NCI-H345 (cell line): ENCODE measurements around the gene ADO.

Experiments
- DNase-seq: peaks from one replicate; lab custom pipeline; 2025; lab: John Stamatoyannopoulos, UW

The ADO gene

GRCh38 chr10:62817766-62818425 lies 13.4 kb downstream of the ADO start:
- DNase-seq = peak; percentile 53

DNA sequence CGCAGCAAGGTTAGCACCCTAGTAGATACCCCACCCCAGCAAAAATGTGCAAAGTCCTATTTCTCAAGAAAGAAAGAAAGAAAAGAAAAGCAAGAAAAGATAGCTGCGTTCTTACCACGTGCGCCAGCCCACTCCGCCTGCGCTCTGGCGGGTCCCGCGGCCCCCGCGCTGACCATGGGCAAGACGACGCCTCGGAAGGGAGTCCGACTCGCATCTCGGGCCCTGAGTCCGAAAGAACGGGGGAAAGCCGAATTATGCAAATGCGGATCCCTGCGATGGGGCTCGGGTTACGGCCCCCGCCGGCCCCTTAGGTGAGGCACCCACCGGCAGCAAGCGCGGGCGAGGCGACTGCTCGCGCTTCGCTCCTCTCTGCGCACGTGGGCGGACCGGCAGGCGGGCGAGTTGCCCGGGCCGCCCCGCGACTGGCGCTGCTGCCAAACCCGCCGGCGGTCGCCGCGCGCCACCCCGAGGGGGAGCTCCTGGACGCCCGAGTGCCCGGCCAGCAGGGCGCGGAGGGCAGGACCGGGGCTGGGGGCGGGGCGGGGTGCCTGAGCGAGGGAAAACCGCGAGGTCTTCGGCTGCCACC lies 14.0 kb downstream of the ADO start:
- peak; percentile 38 for DNase-seq

- peak; percentile 74 for DNase-seq
Measured at GRCh38 chr10:62819141-62819920, 14.8 kb downstream of the ADO start.

- no peak for DNase-seq
Measured at GRCh38 chr10:62820586-62820985, 16.1 kb downstream of the ADO start.

- DNase-seq = no peak
Measured at GRCh38 chr10:62826273-62826672, 21.8 kb downstream of the ADO start.

DNA sequence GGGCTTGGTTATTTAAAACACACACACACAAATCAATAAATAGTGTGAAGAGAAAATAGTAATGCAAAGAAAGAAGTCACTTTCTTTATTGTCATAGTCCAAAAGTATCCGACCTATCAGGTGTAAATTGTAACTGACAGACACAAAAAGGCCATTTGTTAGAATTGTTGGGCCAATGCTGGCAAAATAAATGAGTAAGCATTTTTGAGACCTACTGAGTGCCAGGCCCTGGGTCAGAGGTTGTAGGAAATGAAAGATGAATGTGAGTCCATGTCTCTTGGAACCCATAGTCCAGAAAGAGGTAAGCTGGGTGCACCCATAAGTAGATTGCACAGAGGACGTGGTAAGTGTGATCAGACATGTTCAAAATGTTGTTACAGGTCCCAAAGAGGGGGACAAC lies 25.1 kb downstream of the ADO start:
- no peak for DNase-seq

DNA sequence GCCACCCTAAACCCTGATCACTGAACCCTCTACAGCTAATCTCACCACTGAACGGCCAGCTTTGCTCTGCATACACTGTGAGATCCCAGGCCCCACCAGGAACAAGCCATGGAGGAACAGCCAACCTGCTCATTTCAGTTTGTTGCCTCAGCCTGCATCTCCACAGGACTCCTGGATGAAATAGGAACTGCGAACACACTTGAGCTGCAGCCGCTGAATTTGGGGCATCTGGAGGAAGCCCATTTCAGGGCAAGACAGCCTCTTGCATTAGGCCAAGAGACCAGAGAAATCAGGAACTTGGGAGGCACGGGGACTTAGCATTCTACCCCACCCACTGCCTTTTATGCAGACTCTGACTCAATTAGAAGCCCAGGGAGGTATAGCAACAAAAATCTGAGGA lies 26.2 kb downstream of the ADO start:
- no peak for DNase-seq

GRCh38 chr10:62831346-62831745 lies 26.8 kb downstream of the ADO start:
- no peak for DNase-seq

- DNase-seq = no peak
Measured at GRCh38 chr10:62839590-62839989, 35.1 kb downstream of the ADO start.

DNA sequence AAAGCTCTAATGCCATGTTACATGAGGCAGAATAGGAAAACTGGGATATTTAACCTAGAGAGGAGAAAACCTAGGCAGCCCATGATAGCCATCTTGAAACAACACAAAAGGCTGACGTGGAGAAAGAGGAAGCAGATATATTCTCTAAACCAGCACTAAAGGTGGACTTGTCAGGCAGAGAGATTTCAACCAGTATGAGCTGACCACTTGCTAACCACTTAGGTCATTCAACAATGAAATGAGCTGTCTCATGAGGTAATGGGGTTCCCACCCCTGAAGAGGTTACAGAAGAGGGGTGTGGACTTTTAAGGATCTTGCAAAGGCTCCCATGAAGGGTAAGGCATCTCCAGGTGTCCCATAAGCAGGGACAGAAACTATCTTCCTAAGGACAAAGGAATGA lies 38.5 kb downstream of the ADO start:
- no peak for DNase-seq

GRCh38 chr10:62843600-62843999 lies 39.1 kb downstream of the ADO start:
- no peak for DNase-seq

GRCh38 chr10:62844280-62845011 lies 39.9 kb downstream of the ADO start:
- DNase-seq = no peak

- no peak for DNase-seq
Measured at GRCh38 chr10:62847433-62847832, 42.9 kb downstream of the ADO start.

- DNase-seq = no peak
Measured at GRCh38 chr10:62850646-62851045, 46.1 kb downstream of the ADO start.

DNA sequence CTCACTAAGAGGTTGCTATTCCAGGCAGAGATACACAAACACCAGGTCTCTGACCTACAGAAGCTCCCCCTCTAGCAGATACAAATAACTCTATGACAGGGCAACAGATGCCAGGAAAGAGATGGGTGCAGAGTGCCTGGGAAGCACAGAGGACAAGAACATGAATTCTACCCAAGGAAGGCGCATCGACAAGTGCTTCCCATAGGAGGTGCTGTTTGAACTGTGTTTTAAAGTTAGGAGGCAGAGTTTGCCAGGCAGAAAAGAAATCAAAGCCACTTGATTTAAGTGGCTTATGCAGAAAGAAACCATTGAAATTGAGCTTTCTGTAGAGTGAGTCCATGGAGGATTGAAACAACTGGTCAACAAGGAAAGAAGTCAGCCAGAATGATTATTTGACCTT lies 46.9 kb downstream of the ADO start:
- DNase-seq = no peak

- DNase-seq = no peak
Measured at GRCh38 chr10:62852961-62853702, 48.6 kb downstream of the ADO start.

GRCh38 chr10:62853710-62854109 lies 49.2 kb downstream of the ADO start:
- DNase-seq = no peak

GRCh38 chr10:62856021-62856420 lies 51.5 kb downstream of the ADO start:
- no peak for DNase-seq
